H54 (cell line): ENCODE data around the gene RTN4RL2.
A peak's percentile ranks its signal among the peaks of the same experiment; 100 is the strongest.

Source experiments
- DNase-seq: peaks from one replicate; pipeline ENCODE4 v3.0.0; 2011; ENCODE audit warnings: low spot score, mixed read lengths; ENCODE audit not compliant: insufficient read length
- FAIRE-seq: peaks from 3 replicates; lab custom pipeline; 2011; peaks lifted over from hg19 to GRCh38; lab: Jason Lieb, UNC
- POLR2A ChIP-seq: IDR thresholded peaks from 2 replicates; pipeline ENCODE4 v1.6.1; 2011; ENCODE audit warnings: low read depth, mild to moderate bottlenecking, low read length

The RTN4RL2 gene

GRCh38 chr11:57515332-57516060 is 55.2 kb downstream of the RTN4RL2 start, which contains the start of gene SLC43A1:
Gene SLC43A1 (minus strand): TSS chr11:57515702. CDS start chr11:57514111, 1,591 bp downstream.
- no peak for TF ChIP-seq POLR2A
- no peak for FAIRE-seq
- DNase-seq = peak; percentile 60

- FAIRE-seq (no peak), DNase-seq (no peak)
- TF ChIP-seq POLR2A = no peak
Observed at GRCh38 chr11:57516061-57516443, 55.7 kb downstream of the RTN4RL2 start.

GRCh38 chr11:57521116-57521515 is 60.8 kb downstream of the RTN4RL2 start:
- TF ChIP-seq POLR2A = no peak
- DNase-seq = no peak
- no peak for FAIRE-seq

- TF ChIP-seq POLR2A = no peak
- DNase-seq (no peak), FAIRE-seq (no peak)
Observed at GRCh38 chr11:57523419-57523818, 63.1 kb downstream of the RTN4RL2 start.
